GM19193 (cell line): ENCODE data around the gene DPCD.

Source experiments
- POLR2A ChIP-seq: IDR thresholded peaks from 4 replicates; pipeline ENCODE4 v1.6.1; 2011; ENCODE audit not compliant: insufficient read depth, insufficient read length; ENCODE audit errors: extremely low read depth

DPCD gene

GRCh38 chr10:101653536-101653935, 65.4 kb downstream of the DPCD start:
- no peak for TF ChIP-seq POLR2A

DNA sequence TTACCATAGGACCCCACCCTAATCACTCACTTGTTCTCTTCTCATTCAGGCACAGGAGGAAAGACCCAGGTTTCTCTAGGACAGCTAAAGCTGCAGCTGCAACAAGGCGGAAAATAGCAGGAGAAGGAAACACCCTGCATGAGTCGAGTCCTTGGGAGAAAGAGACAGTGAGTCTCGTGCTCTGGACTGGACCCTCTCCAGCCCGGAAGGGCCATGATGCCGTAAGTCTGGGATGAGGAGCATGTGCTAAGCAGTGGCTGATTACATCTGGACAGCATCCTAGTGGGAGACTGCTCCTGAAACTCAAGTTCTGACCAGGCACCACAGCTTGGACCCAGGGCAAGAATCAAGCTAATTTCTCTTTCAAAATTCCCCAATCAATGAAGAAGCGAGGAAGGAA, 67.4 kb downstream of the DPCD start:
- TF ChIP-seq POLR2A = no peak

DNA sequence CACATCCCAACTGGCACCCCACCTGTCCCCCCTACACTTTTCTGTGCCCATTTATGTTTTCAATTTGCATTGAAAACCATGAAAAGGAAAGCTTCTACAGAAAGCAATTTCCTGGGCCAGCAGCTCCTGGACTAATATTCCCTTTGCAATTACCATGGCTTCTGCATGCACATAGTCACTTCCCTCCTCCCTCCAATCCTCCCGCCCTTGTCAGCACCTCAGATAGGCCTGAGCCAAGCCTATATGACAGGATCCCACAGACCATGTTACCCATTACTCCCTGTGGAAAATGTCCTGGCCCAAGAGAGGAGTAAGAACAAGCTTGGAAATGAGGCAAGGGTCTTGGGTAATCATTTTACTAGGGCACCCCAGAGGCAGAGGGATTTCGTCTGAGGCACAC, 68.8 kb downstream of the DPCD start:
- no peak for TF ChIP-seq POLR2A

DNA sequence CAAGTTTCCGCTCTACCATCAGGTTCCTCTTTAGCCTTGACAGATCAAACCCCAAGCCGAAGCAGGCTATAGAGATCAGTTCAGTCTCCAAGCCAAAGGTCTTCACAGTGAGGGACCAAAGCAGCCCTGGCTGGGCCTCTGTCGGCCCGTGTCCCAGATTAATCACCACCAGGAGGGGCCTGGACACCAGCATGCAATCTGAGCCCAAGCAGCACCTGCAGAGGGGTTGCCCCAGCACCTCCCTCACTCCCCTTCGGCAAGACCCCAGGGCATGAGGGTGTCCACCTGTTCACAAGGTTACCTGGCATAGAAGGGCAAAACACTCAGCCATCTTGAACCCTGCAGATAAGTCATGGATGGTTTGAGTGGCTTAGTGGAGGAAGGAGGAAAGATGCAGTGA, 70.9 kb downstream of the DPCD start:
- TF ChIP-seq POLR2A = no peak
